ENCODE measurements around the gene SENP6.

SENP6 gene

DNA sequence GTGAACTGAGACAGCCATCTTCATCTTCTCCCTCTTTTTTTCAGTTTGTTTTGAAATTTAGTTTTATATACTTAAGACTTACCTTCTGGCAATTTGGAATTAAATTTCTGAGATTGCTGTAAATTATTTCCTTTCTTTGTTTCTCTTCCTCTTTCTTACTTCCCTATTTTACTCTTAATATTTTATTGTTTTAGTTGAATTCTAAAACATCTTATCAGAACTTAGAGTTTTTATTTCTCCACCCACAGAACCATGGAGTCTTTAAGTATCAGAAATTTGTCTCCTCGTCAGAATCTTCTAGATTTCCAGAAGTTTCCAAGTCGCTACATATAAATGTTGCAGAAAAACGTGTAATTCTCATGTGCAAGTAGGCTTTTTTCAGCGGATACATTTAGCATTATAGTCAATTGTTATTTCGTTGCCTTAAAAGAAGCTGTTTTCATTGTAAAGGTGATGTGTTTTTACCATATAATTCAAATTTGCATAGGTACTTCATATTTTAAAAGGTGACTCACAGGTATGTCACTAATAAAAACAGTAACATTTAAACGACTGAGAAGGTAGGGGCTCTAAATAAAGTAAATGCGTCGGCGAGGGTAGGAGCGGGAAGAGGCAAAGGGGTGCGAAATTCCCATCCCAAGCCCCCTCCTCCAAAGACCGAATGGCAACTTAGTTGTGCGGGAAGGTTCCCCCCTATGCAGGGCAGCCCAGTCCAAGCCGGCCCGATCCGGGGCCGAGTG lies 146.5 kb downstream of the SENP6 start:
- DNase-seq: no peak

DNA sequence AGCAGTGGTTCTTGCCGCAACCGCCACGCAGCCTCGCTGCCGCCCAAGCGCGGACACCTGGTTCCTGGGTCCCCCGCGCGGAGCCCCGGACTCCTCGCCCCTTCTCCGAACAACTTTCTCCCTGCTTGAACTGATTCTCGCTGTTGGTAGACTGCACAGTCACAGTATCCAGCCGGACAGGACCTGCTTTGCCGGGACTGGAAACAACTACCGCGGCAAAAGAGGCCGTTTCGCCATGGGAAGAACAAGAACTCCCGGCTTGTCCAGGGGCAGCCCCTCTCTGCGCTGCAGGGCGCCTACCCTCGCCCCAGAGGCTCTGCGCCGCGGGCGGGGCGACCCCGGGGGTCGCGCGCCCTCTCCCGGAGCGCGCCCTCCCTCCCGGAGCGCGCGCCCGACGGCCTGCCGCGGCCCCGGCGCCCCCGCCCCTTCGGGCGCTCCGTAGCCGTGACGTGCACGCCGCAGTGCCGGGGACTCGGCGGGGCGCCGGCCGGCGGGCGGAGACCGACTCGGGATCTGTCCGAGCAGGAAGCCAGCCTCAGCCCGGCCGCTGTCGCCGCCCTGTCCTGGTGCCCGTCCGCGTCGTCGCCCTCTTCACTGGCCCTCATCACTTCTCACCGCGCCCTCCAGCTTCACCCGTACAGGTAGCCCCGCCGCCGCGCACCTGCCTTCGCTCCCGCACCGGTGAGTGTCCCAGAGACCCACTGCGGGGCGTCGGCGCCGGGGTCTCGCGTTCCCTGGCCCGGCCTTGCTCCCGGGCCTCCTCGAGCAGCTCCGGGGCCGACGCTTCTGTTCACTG lies 147.3 kb downstream of the SENP6 start, which contains the start of gene MYO6:
Gene MYO6 (plus strand): TSS at position 497 of the 796 bp plus-strand sequence. CDS start 68,309 bp downstream, outside the sequence.
- DNase-seq: peak in 13 of 14 donors; percentile 25 to 85 (median 72)

DNA sequence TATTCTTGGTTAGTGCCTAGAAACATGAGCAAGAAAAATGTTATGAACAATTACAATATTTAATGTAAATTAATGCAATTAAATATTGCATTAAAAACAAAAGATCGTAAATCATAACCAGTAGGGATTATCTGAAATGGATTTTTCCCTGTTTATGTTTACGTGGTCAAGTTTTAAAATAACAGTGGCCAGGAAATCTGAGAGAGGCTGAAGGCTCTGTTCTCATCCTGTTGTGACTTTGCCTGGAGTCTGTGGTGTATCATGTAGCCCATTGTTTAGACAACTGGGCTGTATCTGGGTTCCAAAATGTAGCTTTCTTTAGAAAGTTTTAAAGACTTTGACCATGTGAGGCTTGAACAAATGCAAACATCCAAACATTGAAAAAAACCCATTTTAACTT lies 149.8 kb downstream of the SENP6 start:
- no peak for DNase-seq

DNA sequence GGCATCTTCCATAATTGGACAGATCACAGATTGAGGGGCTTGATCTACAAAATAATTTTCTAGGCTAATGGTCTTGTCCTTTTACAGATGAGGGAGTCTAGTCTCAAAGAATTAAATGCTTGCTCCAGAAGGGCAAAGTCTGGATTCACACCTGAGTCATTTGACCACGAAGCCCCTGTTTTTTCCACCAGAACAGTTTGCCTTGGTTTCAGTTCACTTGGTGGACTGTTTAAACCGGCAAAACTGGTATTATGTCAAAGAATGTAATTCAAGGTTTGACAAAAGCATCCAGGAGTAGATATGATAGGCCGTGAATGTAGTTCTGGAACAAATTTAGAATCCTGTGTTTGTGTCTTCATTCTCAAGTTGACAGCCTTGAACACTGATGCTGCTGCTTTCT lies 150.7 kb downstream of the SENP6 start:
- DNase-seq: no peak

DNA sequence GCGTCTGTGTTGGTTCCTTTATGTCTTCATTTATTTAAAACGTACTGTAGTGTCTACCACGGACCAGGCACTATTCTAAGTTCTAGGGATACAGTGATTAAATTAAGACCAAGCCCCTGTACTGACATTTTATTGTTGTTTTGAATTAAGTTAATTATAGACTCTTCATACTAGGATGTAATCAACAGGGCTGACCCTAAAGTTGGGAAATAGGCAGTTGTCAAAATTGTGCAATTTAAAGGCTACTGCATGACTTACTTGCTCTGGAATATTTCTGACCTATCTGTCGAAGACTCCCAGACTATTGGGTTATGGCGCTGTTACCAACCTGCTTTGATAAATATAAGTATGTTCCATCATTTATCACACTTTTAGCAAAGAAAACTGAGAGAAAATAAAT lies 154.0 kb downstream of the SENP6 start:
- DNase-seq: no peak

DNA sequence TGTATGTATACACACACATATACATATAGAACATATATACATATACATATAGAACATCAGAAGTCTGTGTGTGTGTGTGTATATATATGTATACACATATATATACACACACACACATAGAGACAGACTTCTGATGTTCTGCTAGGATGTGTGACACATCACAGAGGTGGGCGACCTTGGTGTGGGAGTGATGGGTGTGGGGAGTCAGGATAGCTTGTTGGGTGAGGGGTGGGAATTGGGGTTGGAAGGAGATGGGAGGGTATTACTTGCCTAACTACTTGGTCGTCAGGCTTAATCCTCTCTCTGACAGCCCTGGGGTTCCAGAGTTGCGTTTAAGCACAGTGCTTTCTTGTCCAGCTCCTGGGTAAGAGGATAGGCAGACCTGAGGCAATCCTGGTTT lies 155.6 kb downstream of the SENP6 start:
- no peak for DNase-seq

DNA sequence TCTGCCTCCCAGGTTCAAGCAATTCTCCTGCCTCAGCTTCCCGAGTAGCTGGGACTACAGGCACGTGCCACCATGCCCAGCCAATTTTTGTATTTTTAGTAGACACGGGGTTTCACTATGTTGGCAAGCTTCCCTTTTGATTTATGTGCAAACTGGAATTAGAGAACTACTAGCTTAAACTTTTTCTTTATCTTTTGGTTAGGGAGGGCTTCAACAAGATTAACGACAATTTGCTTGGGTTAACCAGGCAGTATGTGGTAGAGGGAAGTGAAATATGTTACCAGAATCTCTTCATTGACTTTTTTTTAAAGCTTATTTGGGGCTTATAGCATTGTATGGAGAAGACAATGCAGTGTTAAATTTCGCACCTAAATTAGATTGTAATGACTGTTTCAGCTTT lies 156.4 kb downstream of the SENP6 start:
- no peak for DNase-seq

DNA sequence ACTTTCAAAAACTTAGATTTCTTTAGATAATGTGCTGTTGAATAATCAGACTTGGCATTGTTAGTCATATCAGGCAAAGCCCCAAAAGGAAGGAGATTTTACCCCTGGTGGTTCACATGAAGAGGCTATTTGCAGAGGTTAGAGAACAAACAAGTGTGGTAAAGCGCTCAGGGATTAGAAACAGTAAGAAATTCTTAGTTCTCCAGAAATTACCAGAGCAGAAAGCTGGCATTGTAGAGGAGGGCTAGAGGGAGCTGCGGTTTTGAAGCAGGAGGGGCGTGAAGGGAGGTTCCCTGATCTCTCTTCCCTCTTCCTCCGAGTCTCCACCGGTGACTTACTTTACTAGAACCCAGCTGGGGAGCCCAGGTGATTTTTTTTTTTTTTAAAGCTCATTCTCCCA lies 157.5 kb downstream of the SENP6 start:
- DNase-seq: no peak

DNA sequence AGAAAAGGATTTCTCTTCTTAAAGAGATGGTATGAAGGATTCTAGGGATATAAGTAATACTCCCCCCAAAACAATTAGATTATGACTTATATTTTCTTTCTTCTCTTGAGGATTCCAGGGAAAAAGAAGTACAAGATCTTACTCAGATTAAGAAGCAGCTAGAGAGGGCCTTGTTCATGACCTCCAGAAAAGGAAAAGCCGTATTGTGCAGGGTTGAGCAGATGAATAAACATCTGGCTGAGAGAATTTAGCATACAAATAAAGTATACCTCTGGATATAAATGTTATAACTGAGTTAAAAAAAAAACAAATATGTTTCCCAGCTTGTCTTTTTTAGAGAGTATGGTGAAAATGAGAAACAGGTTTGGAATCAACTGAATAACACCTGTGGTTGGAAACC lies 158.6 kb downstream of the SENP6 start:
- no peak for DNase-seq

DNA sequence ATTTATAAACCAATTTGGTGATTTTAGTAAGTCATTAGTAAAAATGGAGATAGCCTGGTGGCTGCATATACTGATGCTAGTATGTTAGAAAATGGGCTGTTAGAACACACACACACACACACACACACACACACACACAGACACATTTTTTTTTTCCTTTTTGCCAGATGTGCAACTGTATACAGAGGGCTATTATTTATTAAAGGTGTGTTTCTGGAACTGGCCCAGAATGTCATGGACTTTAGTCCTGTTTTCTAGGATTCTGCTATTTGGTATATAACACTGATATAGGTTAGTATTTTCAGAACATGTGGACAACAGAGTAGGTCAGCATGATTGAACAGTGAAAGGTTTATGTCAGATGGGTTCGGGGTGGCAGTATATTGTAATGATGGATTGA lies 159.8 kb downstream of the SENP6 start:
- no peak for DNase-seq

DNA sequence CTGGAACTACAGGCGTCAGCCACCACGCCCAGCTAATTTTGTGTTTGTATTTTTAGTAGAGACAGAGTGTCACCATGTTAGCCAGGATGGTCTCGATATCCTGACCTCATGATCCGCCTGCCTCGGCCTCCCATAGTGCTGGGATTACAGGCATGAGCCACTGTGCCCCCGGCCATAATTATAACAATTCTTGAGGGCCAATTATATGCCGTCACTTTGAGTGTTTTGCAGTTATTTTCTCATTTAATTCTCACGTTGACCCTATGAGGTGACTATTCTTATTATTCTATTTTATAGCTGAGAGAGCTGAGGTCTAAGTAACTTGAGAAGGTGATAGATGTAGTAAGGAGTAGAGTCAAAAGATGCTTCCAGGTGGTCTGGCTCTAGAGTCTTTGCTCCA lies 160.4 kb downstream of the SENP6 start:
- DNase-seq: no peak

DNA sequence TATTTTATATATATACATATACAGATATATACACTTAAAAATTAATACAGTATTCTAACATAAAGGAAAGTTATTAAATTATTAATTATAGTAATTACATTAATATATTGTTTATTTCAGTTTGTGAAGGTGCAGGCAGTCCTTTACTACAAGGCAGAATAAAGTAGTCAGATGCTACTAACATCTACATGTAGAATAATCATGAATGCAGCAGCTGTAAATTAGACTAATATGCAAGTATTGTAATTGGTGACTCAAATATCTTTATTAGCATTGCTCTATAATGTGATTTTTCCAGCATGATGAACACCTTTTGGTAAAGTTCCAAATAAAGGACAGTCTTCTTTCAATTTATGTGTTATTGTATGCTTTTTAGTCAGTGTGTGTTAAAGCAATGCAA lies 164.7 kb downstream of the SENP6 start:
- no peak for DNase-seq

Data from C1 segment of cervical spinal cord (tissue), 14 donors.